Hepatocyte (in vitro differentiated cells): ENCODE results near the gene PEAR1. TPM values are rescaled to one million over a fixed set of nuclear protein-coding genes. Genes with fewer than 3 reads are reported as not detected.

Source experiments
- DNase-seq: peaks from one replicate; pipeline ENCODE4 v3.0.0-alpha.2; 2016; ENCODE audit warnings: low spot score
- H2AFZ ChIP-seq: fragments of 200-600 bp; sonication (generic); 2 replicates; pipeline ENCODE4 v1.6.0; 2016; ENCODE audit warnings: antibody characterized with exemption, mild to moderate bottlenecking
- H3K27ac ChIP-seq: fragments of 200-600 bp; sonication (generic); 2 replicates; pipeline ENCODE4 v1.5.1; 2016; ENCODE audit warnings: mild to moderate bottlenecking
- H3K27me3 ChIP-seq: fragments of 200-600 bp; sonication (generic); 2 replicates; pipeline ENCODE4 v1.6.1; 2016
- H3K36me3 ChIP-seq: fragments of 200-600 bp; sonication (generic); replicated peaks from 2 replicates; pipeline ENCODE4 v1.5.1; 2016; ENCODE audit warnings: low read depth; ENCODE audit not compliant: insufficient read depth
- H3K4me1 ChIP-seq: fragments of 200-600 bp; sonication (generic); 2 replicates; pipeline ENCODE4 v1.5.1; 2016; ENCODE audit warnings: mild to moderate bottlenecking, moderate library complexity; ENCODE audit not compliant: insufficient read depth
- H3K4me2 ChIP-seq: fragments of 200-600 bp; sonication (generic); 2 replicates; pipeline ENCODE4 v1.6.0; 2016
- H3K4me3 ChIP-seq: fragments of 200-600 bp; sonication (generic); 2 replicates; pipeline ENCODE4 v1.5.1; 2016; ENCODE audit warnings: mild to moderate bottlenecking
- H3K79me2 ChIP-seq: fragments of 200-600 bp; sonication (generic); 2 replicates; pipeline ENCODE4 v1.6.0; 2017; ENCODE audit warnings: mild to moderate bottlenecking
- H3K9me2 ChIP-seq: fragments of 200-600 bp; sonication (generic); replicated peaks from 2 replicates; pipeline ENCODE4 v1.6.0; 2017; ENCODE audit warnings: mild to moderate bottlenecking; ENCODE audit not compliant: insufficient read depth
- H3K9me3 ChIP-seq: fragments of 200-600 bp; sonication (generic); 2 replicates; pipeline ENCODE4 v1.5.1; 2016; ENCODE audit warnings: low read depth, mild to moderate bottlenecking
- H4K20me1 ChIP-seq: fragments of 200-600 bp; sonication (generic); 2 replicates; pipeline ENCODE4 v1.6.0; 2016; ENCODE audit warnings: mild to moderate bottlenecking; ENCODE audit not compliant: insufficient read depth, poor library complexity, severe bottlenecking
- EZH2 ChIP-seq: fragments of 200-600 bp; sonication (generic); IDR thresholded peaks from 2 replicates; pipeline ENCODE4 v1.6.1; 2016; ENCODE audit warnings: antibody characterized with exemption, mild to moderate bottlenecking, borderline replicate concordance
- EZH2phosphoT487 ChIP-seq: fragments of 200-600 bp; sonication (generic); IDR thresholded peaks from one replicate; pipeline ENCODE4 v1.6.1; 2018; ENCODE audit warnings: antibody characterized with exemption, mild to moderate bottlenecking, low read depth, moderate library complexity; ENCODE audit not compliant: unreplicated experiment, severe bottlenecking
- WGBS: methylation state at CpG from one replicate; pipeline ENCODE4 v1.1.6; 2016; ENCODE audit warnings: low lambda C conversion rate; ENCODE audit errors: missing lambda C conversion rate; 5-methylcytosine and 5-hydroxymethylcytosine counted together
- polyA plus RNA-seq: library from polyadenylated mRNA; unstranded; fragments of >200 nt; fragmentation: Nextera tagmentation; extraction: Ambion mirVana; gene quantifications from 2 replicates; pipeline ENCODE4 v1.2.1, GENCODE V29; 2016
- total RNA-seq: library from RNA; depleted of rRNA; stranded (reverse); fragments of >200 nt; gene quantifications from 2 replicates; pipeline ENCODE4 v1.2.3, GENCODE V29; 2014
- TF ChIP-seq, protein P1 (sequence below): fragments of 200-600 bp; sonication (generic); IDR thresholded peaks from 2 replicates; pipeline ENCODE4 v1.5.1; 2016; ENCODE audit warnings: antibody characterized with exemption, mild to moderate bottlenecking; ENCODE audit not compliant: poor library complexity

PEAR1 gene
- total and polyA plus RNA-seq, 2 experiments from 2014 or later, result 5.3 to 6.3 TPM

DNA sequence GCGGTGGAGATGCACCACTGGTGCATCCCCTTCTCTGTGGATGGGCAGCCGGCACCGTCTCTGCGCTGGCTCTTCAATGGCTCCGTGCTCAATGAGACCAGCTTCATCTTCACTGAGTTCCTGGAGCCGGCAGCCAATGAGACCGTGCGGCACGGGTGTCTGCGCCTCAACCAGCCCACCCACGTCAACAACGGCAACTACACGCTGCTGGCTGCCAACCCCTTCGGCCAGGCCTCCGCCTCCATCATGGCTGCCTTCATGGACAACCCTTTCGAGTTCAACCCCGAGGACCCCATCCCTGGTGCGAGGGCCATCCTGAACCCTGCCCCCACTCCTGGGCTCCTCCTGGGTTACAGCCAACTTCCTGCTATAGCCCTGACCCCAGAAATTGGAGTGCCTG is 19.9 kb upstream of the PEAR1 start:
- 93% methylated on average over 18 of the region's 18 CpGs for WGBS
- Histone ChIP-seq H3K79me2 (no peaks in the 10 kb centered on the region), H3K4me2 (no peak overlapping the region), H3K4me3 (no peak overlapping the region), H3K9me2 (no peaks in the 10 kb centered on the region), H3K9me3 (no peaks in the 10 kb centered on the region), H2AFZ (no peak overlapping the region), H3K36me3 (no peaks in the 10 kb centered on the region), H3K27me3 (peaks cover 27% of the 10 kb centered on the region), H4K20me1 (no peaks in the 10 kb centered on the region), H3K4me1 (no peaks in the 10 kb centered on the region), H3K27ac (no peak overlapping the region)
- DNase-seq, result no peak
- TF ChIP-seq EZH2 (no peak), EZH2phosphoT487 (no peak)
- TF ChIP-seq, protein P1, sequence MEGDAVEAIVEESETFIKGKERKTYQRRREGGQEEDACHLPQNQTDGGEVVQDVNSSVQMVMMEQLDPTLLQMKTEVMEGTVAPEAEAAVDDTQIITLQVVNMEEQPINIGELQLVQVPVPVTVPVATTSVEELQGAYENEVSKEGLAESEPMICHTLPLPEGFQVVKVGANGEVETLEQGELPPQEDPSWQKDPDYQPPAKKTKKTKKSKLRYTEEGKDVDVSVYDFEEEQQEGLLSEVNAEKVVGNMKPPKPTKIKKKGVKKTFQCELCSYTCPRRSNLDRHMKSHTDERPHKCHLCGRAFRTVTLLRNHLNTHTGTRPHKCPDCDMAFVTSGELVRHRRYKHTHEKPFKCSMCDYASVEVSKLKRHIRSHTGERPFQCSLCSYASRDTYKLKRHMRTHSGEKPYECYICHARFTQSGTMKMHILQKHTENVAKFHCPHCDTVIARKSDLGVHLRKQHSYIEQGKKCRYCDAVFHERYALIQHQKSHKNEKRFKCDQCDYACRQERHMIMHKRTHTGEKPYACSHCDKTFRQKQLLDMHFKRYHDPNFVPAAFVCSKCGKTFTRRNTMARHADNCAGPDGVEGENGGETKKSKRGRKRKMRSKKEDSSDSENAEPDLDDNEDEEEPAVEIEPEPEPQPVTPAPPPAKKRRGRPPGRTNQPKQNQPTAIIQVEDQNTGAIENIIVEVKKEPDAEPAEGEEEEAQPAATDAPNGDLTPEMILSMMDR, result no peak

DNA sequence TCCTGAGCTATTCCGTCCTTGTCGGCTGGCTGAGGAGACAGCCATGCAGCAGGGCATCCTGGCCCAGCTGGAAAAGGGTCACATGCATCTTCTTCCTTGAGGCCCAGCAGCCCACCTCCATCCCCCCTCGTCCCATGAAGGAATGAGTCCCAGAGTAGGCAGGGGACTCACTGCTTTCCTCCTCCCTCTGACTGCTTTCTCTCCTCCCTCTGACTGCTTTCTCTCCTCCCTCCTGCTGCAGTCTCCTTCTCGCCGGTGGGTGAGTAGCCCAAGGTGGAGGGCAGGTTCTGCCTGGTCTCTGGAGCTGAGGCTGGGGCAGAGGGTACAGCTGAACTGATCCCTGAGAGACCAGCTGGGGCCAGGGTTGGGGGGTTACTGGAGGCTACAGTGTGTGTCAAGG is 19.4 kb upstream of the PEAR1 start:
- no peaks in the 10 kb centered on the region for H3K4me1 ChIP-seq
- H3K27me3 ChIP-seq, result peaks cover 31% of the 10 kb centered on the region
- H3K4me2 ChIP-seq, result no peak overlapping the region
- H3K36me3 ChIP-seq, result no peaks in the 10 kb centered on the region
- H2AFZ ChIP-seq, result no peak overlapping the region
- H4K20me1 ChIP-seq, result no peaks in the 10 kb centered on the region
- H3K4me3 ChIP-seq, result no peak overlapping the region
- WGBS, result 88% methylated on average over 5 of the region's 5 CpGs
- H3K9me3 ChIP-seq, result no peaks in the 10 kb centered on the region
- H3K9me2 ChIP-seq, result no peaks in the 10 kb centered on the region
- H3K27ac ChIP-seq, result no peak overlapping the region
- no peak for DNase-seq
- H3K79me2 ChIP-seq, result no peaks in the 10 kb centered on the region
- TF ChIP-seq, protein P1, result no peak

DNA sequence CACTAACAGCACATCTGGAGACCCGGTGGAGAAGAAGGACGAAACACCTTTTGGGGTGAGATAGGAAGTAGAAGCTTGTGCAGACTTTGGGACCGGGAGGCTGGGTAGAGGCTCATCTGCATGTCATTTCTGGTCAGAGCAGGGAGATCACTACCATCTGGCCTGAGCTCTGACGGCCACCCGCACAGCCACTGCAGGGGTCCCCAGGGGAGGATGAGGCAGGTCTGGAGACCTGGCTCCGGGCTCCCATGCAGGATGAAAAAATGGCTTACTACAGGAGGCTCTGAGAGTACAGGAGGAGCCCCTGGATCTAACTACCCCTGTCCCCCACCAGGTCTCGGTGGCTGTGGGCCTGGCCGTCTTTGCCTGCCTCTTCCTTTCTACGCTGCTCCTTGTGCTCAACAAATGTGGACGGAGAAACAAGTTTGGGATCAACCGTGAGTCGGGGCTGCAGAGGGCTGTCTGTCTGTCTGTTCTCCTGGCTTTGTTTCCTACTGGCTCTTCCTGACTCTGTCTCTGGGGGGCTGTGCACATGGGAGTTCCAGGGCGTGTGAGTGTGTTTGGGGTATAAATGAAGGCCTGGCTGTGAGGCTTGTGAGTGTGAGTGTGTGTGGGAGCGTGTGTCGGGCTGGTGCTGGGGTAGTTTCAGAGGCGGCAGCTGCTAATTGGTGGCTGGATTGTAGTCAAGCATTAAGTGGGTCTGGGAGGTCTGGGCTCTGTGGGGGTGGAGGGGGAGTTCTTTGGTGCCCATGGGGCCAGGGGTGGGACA is 18.8 kb upstream of the PEAR1 start:
- no peak overlapping the region for H2AFZ ChIP-seq
- H3K4me2 ChIP-seq, result no peak overlapping the region
- no peak overlapping the region for H3K4me3 ChIP-seq
- H3K9me2 ChIP-seq, result no peaks in the 10 kb centered on the region
- DNase-seq, result no peak
- peaks cover 31% of the 10 kb centered on the region for H3K27me3 ChIP-seq
- TF ChIP-seq EZH2, result no peak
- no peaks in the 10 kb centered on the region for H3K9me3 ChIP-seq
- no peaks in the 10 kb centered on the region for H3K4me1 ChIP-seq
- H3K36me3 ChIP-seq, result no peaks in the 10 kb centered on the region
- H3K27ac ChIP-seq, result no peak overlapping the region
- WGBS, result 77% methylated on average over 16 of the region's 16 CpGs
- H3K79me2 ChIP-seq, result no peaks in the 10 kb centered on the region
- H4K20me1 ChIP-seq, result no peaks in the 10 kb centered on the region

DNA sequence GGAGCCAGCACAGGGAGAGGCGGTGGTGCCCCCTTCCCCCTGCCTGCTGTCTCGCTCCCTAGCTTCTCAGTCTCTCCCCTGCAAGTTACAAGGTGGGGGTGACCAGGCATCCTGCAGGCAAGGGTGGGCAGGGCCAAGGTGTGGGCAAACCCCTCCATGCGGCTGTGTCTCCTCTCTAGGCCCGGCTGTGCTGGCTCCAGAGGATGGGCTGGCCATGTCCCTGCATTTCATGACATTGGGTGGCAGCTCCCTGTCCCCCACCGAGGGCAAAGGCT is 18.2 kb upstream of the PEAR1 start:
- H3K79me2 ChIP-seq, result no peaks in the 10 kb centered on the region
- DNase-seq, result no peak
- H3K4me1 ChIP-seq, result no peaks in the 10 kb centered on the region
- no peak overlapping the region for H3K4me2 ChIP-seq
- H4K20me1 ChIP-seq, result no peaks in the 10 kb centered on the region
- H3K27me3 ChIP-seq, result peaks cover 31% of the 10 kb centered on the region
- no peak overlapping the region for H2AFZ ChIP-seq
- H3K27ac ChIP-seq, result no peak overlapping the region
- WGBS, result 83% methylated on average over 5 of the region's 5 CpGs
- TF ChIP-seq EZH2phosphoT487 (no peak), EZH2 (no peak)
- TF ChIP-seq, protein P1, result no peak
- H3K36me3 ChIP-seq, result no peaks in the 10 kb centered on the region
- no peak overlapping the region for H3K4me3 ChIP-seq
- no peaks in the 10 kb centered on the region for H3K9me3 ChIP-seq
- no peaks in the 10 kb centered on the region for H3K9me2 ChIP-seq
